GM19193 (cell line): ENCODE data around the gene ACY1.

ENCODE experiments used
- POLR2A ChIP-seq: IDR thresholded peaks from 4 replicates; pipeline ENCODE4 v1.6.1; 2011; ENCODE audit not compliant: insufficient read depth, insufficient read length; ENCODE audit errors: extremely low read depth

Gene ACY1

DNA sequence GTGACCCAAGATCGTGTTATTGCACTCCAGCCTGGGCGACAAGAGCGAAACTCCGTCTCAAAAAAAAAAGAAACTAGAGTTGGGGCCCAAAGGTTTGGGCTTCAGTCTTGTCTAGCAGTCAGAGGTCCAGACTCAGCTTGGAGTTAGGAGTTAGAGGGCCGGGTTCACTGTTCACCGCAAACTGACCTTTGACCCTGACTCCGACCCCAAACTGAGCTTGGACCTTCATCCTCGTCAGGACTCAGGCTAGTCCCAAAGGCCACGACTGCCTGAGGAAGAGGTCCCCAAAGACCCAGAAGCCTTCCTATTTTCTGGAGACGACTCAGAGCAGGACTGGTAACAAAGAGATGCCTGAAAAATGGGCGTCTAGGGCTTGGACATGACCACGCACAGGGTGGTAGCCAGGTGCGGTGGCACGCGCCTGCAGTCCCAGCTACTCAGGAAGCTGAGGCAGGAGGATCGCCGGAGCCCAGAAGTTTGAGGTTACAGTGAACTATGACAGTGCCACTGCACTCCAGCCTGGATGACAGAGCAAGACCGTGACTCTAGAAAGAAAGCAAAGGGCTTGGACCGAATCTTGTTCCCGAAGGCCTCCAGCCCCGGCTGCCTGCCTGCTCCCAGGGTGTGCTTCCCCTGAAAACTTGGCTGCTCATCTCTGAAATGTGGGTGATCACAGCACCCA, 35.1 kb downstream of the ACY1 start:
- no peak for TF ChIP-seq POLR2A

DNA sequence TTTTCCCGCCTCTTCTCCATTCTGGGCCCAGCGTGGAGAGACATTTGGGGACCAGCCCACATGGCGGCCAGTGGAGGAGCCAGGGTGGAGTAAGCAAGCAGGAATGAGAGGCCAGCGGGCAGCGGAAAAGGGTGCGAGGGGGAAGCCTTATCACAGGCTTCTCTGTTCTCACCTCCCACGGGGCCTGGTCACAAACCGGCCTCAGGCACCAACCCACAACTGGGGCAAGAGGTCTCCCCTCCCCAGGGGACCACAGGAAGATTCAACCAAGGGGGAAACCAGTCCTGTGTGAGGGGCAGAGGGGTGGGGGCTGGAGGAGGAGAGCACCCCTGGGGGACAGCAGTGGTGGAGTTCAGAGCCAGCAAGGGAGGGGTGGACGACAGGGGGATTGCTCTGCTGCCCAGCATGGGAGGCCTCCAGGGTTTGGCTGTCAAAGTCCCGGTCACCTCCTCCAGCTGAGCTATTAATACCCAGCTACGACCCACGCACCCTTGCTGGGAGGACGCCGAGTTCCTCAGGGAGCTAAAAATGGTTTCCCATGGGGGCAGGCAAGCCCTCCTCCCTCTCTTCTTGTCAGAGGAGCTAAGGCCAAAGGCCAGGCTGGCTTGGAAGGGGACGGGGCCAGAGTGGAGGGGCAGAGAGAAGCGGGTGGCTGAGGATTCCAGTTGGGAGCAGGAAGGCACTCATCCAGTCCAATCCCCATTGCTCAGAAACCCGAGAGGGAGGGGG, 36.2 kb downstream of the ACY1 start:
- TF ChIP-seq POLR2A: no peak

GRCh38 chr3:52020796-52021195, 37.5 kb downstream of the ACY1 start:
- no peak for TF ChIP-seq POLR2A

DNA sequence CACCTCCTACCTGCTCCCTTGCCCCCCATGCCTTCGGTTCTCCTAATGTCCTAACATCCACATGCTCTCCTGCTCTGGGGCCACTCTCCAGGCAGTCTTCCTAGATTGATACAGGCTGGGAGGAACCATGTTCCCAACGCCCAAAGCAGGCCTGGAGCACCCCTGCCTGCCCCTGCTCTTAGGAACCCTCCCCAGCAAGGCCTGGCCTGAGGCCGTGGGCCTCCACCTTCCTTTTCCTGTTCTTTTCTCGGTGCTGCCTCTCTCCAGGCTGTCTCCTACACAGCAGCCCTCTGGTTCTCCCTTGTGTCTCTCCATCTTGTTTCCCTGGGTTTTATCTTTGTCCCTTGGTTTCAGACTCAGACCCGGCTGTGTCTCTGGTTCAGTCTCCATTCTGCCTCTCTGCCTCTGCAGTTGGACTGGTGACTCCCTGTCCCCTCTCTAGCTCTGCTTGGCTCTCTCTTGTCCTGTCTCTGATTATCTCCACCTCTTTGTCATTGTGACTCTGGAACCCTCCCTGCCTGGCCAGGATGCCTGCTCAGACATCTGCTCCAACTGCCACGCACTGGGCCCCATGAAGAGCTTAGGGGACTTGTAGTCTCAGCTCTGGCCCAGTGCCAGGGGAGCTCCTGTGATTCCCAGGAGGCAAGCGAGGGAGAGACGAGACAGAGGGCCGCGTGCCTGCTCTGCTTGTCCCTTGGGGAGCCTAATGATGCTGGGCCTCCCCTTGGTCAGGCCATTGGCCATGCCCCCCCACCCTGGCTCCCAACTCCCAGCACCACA, 38.3 kb downstream of the ACY1 start:
- TF ChIP-seq POLR2A: no peak

DNA sequence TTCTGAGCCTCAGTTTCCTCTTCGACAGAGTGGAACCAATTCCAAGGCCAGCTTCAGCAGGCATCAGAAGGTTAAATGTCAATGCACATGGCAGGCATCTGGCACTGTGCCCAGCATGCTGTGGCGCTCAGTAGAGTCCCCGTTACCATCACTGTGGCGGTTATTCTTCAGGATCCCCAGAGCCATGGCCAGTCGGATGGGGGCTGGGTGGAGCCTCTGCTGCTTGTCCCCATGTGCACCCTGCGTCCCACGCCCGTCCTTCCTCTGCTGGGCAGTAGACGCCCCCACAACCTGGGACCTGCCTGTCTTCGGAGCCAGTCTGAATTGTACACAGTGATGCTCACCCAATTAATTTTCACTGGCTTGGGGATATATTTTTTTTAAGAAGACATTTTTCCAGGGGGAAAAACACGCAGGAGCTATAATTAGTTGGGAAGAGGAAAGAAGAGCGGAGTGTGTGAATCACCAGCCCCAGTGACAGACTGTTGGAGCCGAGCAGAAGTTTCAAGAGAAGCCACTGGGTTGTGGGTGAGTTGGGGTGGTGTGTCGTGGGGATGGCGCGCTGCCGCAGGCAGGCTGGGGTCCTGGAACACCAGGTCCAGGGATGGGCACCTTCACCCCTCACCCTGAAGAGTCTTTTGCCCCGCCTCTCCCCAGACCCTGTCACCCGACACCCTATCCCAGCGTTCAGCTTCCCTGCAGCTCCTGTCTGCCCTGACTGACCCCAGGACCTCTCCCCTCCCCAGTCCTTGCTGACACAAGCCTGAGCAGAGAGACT, 39.2 kb downstream of the ACY1 start:
- TF ChIP-seq POLR2A: no peak

DNA sequence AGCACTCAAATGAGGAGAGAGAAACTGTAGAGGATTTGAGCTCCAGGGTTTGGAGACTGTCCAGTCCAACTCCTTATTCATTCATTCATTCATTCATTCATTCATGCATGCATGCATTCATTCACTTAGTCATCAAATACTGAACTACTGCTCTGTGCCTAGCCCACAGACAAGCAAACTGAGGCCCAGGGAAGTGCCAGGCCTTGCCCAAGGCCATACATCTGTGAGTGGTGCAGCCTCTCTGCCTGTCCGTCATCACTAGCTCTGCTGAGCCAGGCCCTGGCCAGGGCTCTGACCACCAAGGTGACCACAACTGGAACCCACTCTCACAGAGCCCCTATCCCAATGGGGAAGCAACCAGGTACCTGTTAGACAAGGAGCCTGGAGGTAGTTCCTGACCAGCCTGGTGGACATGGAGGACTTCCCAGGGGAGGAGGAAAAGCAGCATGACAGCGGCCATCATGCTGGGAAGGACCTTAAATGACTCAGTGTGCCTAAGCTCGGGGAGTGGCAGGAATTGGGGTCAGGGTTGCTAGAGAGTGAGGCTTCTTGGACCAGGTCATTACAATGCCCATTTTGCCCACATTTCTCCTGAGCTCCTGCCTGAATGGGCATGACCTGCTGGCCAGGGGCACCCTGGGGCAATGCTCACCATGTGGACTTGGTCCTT, 39.9 kb downstream of the ACY1 start:
- TF ChIP-seq POLR2A: no peak

DNA sequence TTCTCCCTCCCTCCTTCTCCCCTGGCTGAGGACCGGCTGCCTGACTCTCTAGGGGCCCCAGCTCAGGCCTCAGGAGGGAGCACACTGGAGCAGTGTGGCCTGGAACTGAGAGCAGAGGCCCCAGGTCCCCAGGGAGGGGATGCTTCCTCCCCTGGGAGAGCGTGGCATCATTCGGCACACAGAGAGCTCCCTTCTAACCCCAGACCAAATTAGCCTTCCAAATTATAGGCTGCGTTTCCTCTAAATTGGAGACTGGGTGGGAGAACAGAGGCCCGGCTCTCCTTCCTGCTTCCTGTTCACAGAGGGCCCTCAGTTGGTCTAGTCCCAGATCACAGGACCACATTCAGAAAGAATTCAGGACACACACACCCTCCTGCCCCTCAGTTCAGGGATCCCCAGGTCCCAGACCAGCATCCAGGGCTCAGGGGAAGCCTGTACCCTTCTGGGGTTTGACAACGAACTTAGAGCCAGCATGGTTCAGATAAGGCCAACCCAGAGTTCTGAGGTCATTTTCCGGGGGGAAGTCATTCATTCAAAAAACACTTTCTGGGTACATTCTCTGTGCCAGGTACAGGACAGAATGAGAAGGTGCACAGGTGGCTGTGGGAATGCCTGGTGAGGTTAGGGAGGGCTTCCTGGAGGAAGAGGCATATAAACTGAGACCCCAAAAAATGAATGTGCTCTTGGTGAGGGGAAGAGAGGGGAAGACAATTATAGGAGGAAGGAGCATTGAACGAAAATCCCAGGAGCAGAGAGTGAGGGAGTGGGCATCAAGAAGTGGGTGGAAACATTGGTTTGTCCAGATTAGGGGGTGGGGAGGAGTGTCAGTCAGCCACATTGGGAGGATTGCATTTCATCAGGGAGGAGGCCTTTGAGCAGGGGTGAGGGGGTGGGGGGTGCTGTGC, 40.8 kb downstream of the ACY1 start:
- no peak for TF ChIP-seq POLR2A

DNA sequence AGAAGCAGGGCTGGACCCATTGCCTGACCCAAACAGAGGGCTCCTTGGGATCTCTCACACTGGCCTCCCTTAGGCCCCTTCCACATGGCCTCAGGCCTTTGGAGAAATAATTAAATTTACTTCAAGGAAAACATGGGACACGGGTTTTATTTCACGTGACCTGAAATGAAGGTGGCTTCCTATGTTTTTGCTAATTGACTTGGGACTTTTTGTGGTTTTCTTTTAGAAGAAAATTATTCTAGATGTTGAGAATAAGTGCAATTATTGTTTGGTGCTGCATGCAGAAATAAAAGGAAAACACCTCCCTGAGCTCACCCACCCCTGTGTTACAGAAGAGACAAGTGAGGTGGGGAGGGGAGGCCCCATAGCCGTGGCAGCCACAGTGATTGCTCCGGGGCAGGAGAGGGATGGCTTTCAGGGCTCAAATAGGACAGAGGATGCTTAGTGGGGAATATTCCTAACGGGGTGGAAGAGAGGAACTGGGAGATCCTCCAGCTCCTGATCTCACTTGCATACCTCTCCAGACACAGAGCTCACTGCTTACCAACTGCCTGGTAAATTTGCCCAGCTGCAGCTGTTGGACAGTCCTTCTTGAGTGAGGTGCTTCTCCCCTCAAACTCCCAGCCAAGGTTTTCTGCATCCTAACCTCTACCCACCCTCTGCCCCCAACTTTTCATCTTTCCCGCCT, 41.6 kb downstream of the ACY1 start:
- TF ChIP-seq POLR2A: no peak

DNA sequence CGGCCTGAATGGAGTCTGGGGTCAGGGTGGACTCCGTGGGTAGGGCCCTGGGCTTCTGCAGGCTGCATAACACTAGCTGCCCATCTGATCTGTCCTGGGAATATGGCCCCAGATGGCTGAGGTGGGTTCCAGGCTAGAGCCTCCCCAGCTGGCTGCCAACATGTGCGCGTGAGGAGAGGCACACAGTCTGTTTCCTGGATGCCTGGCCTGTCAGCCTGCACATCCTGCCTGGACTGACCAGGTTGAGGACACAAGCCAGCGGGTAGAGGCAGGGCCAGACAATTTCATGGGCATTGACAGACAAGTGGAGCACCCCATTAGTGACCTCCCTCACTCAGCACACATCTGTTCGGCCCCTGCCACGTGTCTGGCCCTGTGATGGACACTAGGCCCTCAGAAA, 42.1 kb downstream of the ACY1 start:
- no peak for TF ChIP-seq POLR2A

GRCh38 chr3:52026041-52026440, 42.7 kb downstream of the ACY1 start:
- TF ChIP-seq POLR2A: no peak

GRCh38 chr3:52028572-52028971, 45.2 kb downstream of the ACY1 start:
- TF ChIP-seq POLR2A: no peak

GRCh38 chr3:52029053-52029452, 45.7 kb downstream of the ACY1 start:
- no peak for TF ChIP-seq POLR2A

- no peak for TF ChIP-seq POLR2A
Measured at GRCh38 chr3:52029535-52029934, 46.2 kb downstream of the ACY1 start.
